Measurements from ENCODE around the gene RPP30. TPM values are rescaled to one million over a fixed set of nuclear protein-coding genes. Genes with fewer than 3 reads are reported as not detected.
"Not testable (repeated sequence)": the region's sequence is repeated elsewhere in the genome, so short reads cannot be mapped to it uniquely, and the experiment has no call there.

RPP30 gene
- total RNA-seq, 1 experiment from 2014 or later, result 32.4 TPM

GRCh38 chr10:90888387-90888786 lies 16.6 kb downstream of the RPP30 start:
- intact Hi-C loops (cut with micrococcal nuclease; ENCODE audit: unreplicated experiment), result loop anchor here (10.0 kb wide), 2 partner anchors 956 to 1026 kb away; no protein-coding TSS in a partner anchor
- Histone ChIP-seq H3K4me1 (replicated peaks; ENCODE audit: insufficient read depth) (peaks cover 12% of the 10 kb centered on the region), H3K79me2 (ENCODE audit: low read depth) (no peaks in the 10 kb centered on the region), H3K27ac (no peak overlapping the region), H3K4me3 (no peak overlapping the region), H3K36me3 (ENCODE audit: low read depth) (peaks cover 13% of the 10 kb centered on the region; the same call in 1 of the 2 replicates), H3K9me2 (ENCODE audit: insufficient read depth) (no peaks in the 10 kb centered on the region), H3F3A (ENCODE audit: insufficient read depth, low read depth) (peaks cover 6% of the 10 kb centered on the region; the same call in 1 of the 2 replicates), H3K4me2 (no peak overlapping the region), H4K20me1 (ENCODE audit: insufficient read depth) (0 out of 2 replicates have a peak, but pooled peaks cover 3% of the 10 kb centered on the region), H3K27me3 (ENCODE audit: insufficient read depth, low read depth) (no peaks in the 10 kb centered on the region), H3K9me3 (ENCODE audit: insufficient read depth, low read depth) (no peaks in the 10 kb centered on the region), H2AFZ (no peak overlapping the region)
- CTCF ChIA-PET, result no interaction called here
- DNase-seq, result no peak
- BruUV-seq (replicated peaks), result no TSS peak
- TF ChIP-seq EZH2 (IDR thresholded peaks at IDR 0.05; ENCODE audit: low read depth) (no peak), CTCF (conservative IDR thresholded peaks at IDR 0.05) (no peak)
- POLR2A ChIA-PET (ENCODE audit: unreplicated experiment), result no interaction called here

GRCh38 chr10:90889636-90890035 lies 17.9 kb downstream of the RPP30 start:
- no peak overlapping the region for H3K4me2 ChIP-seq
- TF ChIP-seq EZH2 (IDR thresholded peaks at IDR 0.05; ENCODE audit: low read depth) (no peak), CTCF (conservative IDR thresholded peaks at IDR 0.05) (no peak)
- intact Hi-C loops (cut with micrococcal nuclease; ENCODE audit: unreplicated experiment), result loop anchor here (10.0 kb wide), 2 partner anchors 955 to 1025 kb away; no protein-coding TSS in a partner anchor
- H3F3A ChIP-seq (ENCODE audit: insufficient read depth, low read depth), result peaks cover 1% of the 10 kb centered on the region; the same call in 1 of the 2 replicates
- 0 out of 2 replicates have a peak, but pooled peaks cover under 1% of the 10 kb centered on the region for H4K20me1 ChIP-seq (ENCODE audit: insufficient read depth)
- no peak overlapping the region for H3K4me3 ChIP-seq
- no TSS peak for BruUV-seq (replicated peaks)
- H3K36me3 ChIP-seq (ENCODE audit: low read depth), result peaks cover 10% of the 10 kb centered on the region; the same call in 1 of the 2 replicates
- ChIA-PET CTCF (no interaction called here), POLR2A (ENCODE audit: unreplicated experiment) (no interaction called here)
- DNase-seq, result no peak
- H3K27ac ChIP-seq, result no peak overlapping the region
- no peaks in the 10 kb centered on the region for H3K27me3 ChIP-seq (ENCODE audit: insufficient read depth, low read depth)
- no peak overlapping the region for H2AFZ ChIP-seq
- no peaks in the 10 kb centered on the region for H3K9me2 ChIP-seq (ENCODE audit: insufficient read depth)
- H3K9me3 ChIP-seq (ENCODE audit: insufficient read depth, low read depth), result no peaks in the 10 kb centered on the region
- peaks cover 5% of the 10 kb centered on the region for H3K4me1 ChIP-seq (replicated peaks; ENCODE audit: insufficient read depth)
- no peaks in the 10 kb centered on the region for H3K79me2 ChIP-seq (ENCODE audit: low read depth)

- peaks cover 6% of the 10 kb centered on the region; the same call in 1 of the 2 replicates for H3K36me3 ChIP-seq (ENCODE audit: low read depth)
- no peaks in the 10 kb centered on the region for H3F3A ChIP-seq (ENCODE audit: insufficient read depth, low read depth)
- no peak for TF ChIP-seq EZH2 (IDR thresholded peaks at IDR 0.05; ENCODE audit: low read depth)
- no peak overlapping the region for H2AFZ ChIP-seq
- ChIA-PET POLR2A (ENCODE audit: unreplicated experiment) (no interaction called here), CTCF (no interaction called here)
- no peaks in the 10 kb centered on the region for H4K20me1 ChIP-seq (ENCODE audit: insufficient read depth)
- no peaks in the 10 kb centered on the region for H3K27me3 ChIP-seq (ENCODE audit: insufficient read depth, low read depth)
- H3K9me2 ChIP-seq (ENCODE audit: insufficient read depth), result no peaks in the 10 kb centered on the region
- H3K4me1 ChIP-seq (replicated peaks; ENCODE audit: insufficient read depth), result no peaks in the 10 kb centered on the region; the same call in 1 of the 2 replicates
- no TSS peak for BruUV-seq (replicated peaks)
- no peaks in the 10 kb centered on the region for H3K9me3 ChIP-seq (ENCODE audit: insufficient read depth, low read depth)
- H3K79me2 ChIP-seq (ENCODE audit: low read depth), result no peaks in the 10 kb centered on the region
- no peak for DNase-seq
- no peak overlapping the region for H3K4me2 ChIP-seq
- intact Hi-C loops (cut with micrococcal nuclease; ENCODE audit: unreplicated experiment), result no loop called here
- H3K27ac ChIP-seq, result no peak overlapping the region
- no peak overlapping the region for H3K4me3 ChIP-seq
These were observed 18.6 kb downstream of the RPP30 start for GRCh38 chr10:90890347-90890746.

- BruUV-seq (replicated peaks), result no TSS peak
- POLR2A ChIA-PET (ENCODE audit: unreplicated experiment), result no interaction called here
- TF ChIP-seq CTCF (conservative IDR thresholded peaks at IDR 0.05) (no peak), EZH2 (IDR thresholded peaks at IDR 0.05; ENCODE audit: low read depth) (no peak)
- intact Hi-C loops (cut with micrococcal nuclease; ENCODE audit: unreplicated experiment), result no loop called here
- H3K27ac ChIP-seq, result no peak overlapping the region
- DNase-seq, result no peak
- H3K4me2 ChIP-seq, result no peak overlapping the region
- H3K4me3 ChIP-seq, result no peak overlapping the region
- no peaks in the 10 kb centered on the region for H3K79me2 ChIP-seq (ENCODE audit: low read depth)
- H3K9me3 ChIP-seq (ENCODE audit: insufficient read depth, low read depth), result no peaks in the 10 kb centered on the region
- CTCF ChIA-PET, result no interaction called here
- no peaks in the 10 kb centered on the region for H3K9me2 ChIP-seq (ENCODE audit: insufficient read depth)
- H2AFZ ChIP-seq, result no peak overlapping the region
- H3K4me1 ChIP-seq (replicated peaks; ENCODE audit: insufficient read depth), result no peaks in the 10 kb centered on the region
- H3F3A ChIP-seq (ENCODE audit: insufficient read depth, low read depth), result no peaks in the 10 kb centered on the region
- 0 out of 2 replicates have a peak, but pooled peaks cover 4% of the 10 kb centered on the region for H3K36me3 ChIP-seq (ENCODE audit: low read depth)
- no peaks in the 10 kb centered on the region for H4K20me1 ChIP-seq (ENCODE audit: insufficient read depth)
- H3K27me3 ChIP-seq (ENCODE audit: insufficient read depth, low read depth), result no peaks in the 10 kb centered on the region
These were observed 21.4 kb downstream of the RPP30 start for GRCh38 chr10:90893190-90893589.

GRCh38 chr10:90896916-90897315 lies 25.1 kb downstream of the RPP30 start:
- DNase-seq; BruUV-seq (replicated peaks); H3K4me3 ChIP-seq; H3K9me2 ChIP-seq (ENCODE audit: insufficient read depth); intact Hi-C loops (cut with micrococcal nuclease; ENCODE audit: unreplicated experiment); H2AFZ ChIP-seq; H3F3A ChIP-seq (ENCODE audit: insufficient read depth, low read depth); H3K4me1 ChIP-seq (replicated peaks; ENCODE audit: insufficient read depth); H3K27ac ChIP-seq; H3K4me2 ChIP-seq; H3K79me2 ChIP-seq (ENCODE audit: low read depth); CTCF ChIA-PET; H4K20me1 ChIP-seq (ENCODE audit: insufficient read depth); H3K36me3 ChIP-seq (ENCODE audit: low read depth); H3K9me3 ChIP-seq (ENCODE audit: insufficient read depth, low read depth); H3K27me3 ChIP-seq (ENCODE audit: insufficient read depth, low read depth): not testable (repeated sequence)
- POLR2A ChIA-PET (ENCODE audit: unreplicated experiment), result interaction anchor here (0.6 kb wide), 1 partner anchor 345 kb away, joined by 4 read pairs; no protein-coding TSS in a partner anchor

Data from PC-9 (cell line).